ENCODE measurements around the gene ACBD3. TPM values are rescaled to one million over a fixed set of nuclear protein-coding genes. Genes with fewer than 3 reads are reported as not detected.
A peak's percentile ranks its signal among the peaks of the same experiment; 100 is the strongest.

The ACBD3 gene
- total and polyA plus RNA-seq, 10 of the 15 experiments (the other 5 are each of a cell fraction or from before 2014, with no cell fraction given): 7.5 to 27.9 (median 20.3) TPM

DNA sequence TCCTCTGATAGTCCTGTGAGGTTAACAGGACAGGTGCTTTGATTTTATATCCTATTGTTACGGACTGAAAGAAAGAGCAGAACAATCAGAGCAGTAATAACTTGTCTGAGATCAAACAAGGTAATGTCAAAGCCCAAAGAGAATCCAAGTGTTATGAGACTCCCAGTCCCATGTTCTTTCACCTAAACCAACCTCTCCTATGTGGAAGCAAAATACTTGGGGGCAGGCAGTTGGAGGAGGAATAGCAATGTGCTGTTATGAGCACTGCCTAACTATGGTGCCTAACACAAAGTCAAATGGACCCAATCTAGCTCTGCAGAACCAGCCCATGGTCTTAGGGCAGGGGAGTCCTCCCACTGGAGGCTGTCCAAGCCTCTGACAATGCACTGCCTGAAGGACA is 28.1 kb downstream of the ACBD3 start:
- no peak overlapping the region for H3K4me2 ChIP-seq (ENCODE audit: control insufficient read depth, insufficient read depth)
- FAIRE-seq: no peak
- peaks cover 14% of the 10 kb centered on the region for H3K4me1 ChIP-seq (ENCODE audit: control insufficient read depth, insufficient read depth, low read length)
- RAD21 ChIA-PET (ENCODE audit: unreplicated experiment): interaction anchor here (1.4 kb wide), 1 partner anchor 33 kb away, joined by 3 read pairs; no protein-coding TSS in a partner anchor
- no peaks in the 10 kb centered on the region for H4K20me1 ChIP-seq (ENCODE audit: control insufficient read depth, insufficient read depth)
- in situ Hi-C loops (cut with MboI): no loop called here
- SMC1A ChIA-PET (ENCODE audit: uncharacterized antibody, unreplicated experiment): interaction anchor here (1.0 to 2.8 kb wide), 2 partner anchors 23 kb away, joined by 3 to 9 read pairs; no protein-coding TSS in a partner anchor
- CTCF ChIA-PET: interaction anchor here (1.7 kb wide), 1 partner anchor 9 kb away, joined by 4 read pairs; no protein-coding TSS in a partner anchor
- no peaks in the 10 kb centered on the region; the same call in 1 of the 2 replicates for H3K79me2 ChIP-seq (ENCODE audit: control insufficient read depth, insufficient read depth, low read length)
- WGBS (ENCODE audit: insufficient coverage, insufficient replicate concordance, low lambda C conversion rate, missing lambda C conversion rate): 95% methylated on average over 1 of the region's 1 CpG
- H3K4me3 ChIP-seq: no peak overlapping the region
- no peaks in the 10 kb centered on the region for H3K9me3 ChIP-seq (replicated peaks; ENCODE audit: control insufficient read depth, insufficient read depth, low read length)
- H3K9ac ChIP-seq (ENCODE audit: control insufficient read depth, insufficient read depth, low read length): no peak overlapping the region
- no TSS peak for BruUV-seq (replicated peaks)
- ATAC-seq: no peak
- no peaks in the 10 kb centered on the region for H3K27me3 ChIP-seq (replicated peaks in 1 of 2; ENCODE audit: control insufficient read depth in 2 of 2, insufficient read depth in 2 of 2, low read length in 1 of 2)
- H2AFZ ChIP-seq (ENCODE audit: control insufficient read depth, low read depth, low read length): no peak overlapping the region
- intact Hi-C loops (cut with micrococcal nuclease; ENCODE audit: unreplicated experiment): no loop called here
- peak overlapping the region; percentile 1 for H3K27ac ChIP-seq (ENCODE audit: control insufficient read depth, insufficient read depth)
- peaks cover 9 to 43% of the 10 kb centered on the region in 2 experiments for H3K36me3 ChIP-seq (ENCODE audit: control insufficient read depth in 2 of 2, insufficient read depth in 2 of 2, low read length in 1 of 2)
- POLR2A ChIA-PET: no interaction called here
- TF ChIP-seq TCF3 (IDR thresholded peaks at IDR 0.05; ENCODE audit: borderline replicate concordance, insufficient read depth, low read depth, low read length) (no peak), IKZF1 (conservative IDR thresholded peaks at IDR 0.05) (no peak), GABPA (IDR thresholded peaks at IDR 0.05; ENCODE audit: low read depth) (no peak), SIX5 (IDR thresholded peaks at IDR 0.05; ENCODE audit: low read depth, low read length, severe bottlenecking) (no peak), EGR1 (IDR thresholded peaks at IDR 0.05; ENCODE audit: borderline replicate concordance in 1 of 2, low read depth in 2 of 2, low read length in 2 of 2) (no peak), NFIC (IDR thresholded peaks at IDR 0.05; ENCODE audit: low read depth, low read length) (no peak), TCF12 (IDR thresholded peaks at IDR 0.05; ENCODE audit: low read depth, low read length) (no peak), NRF1 (conservative IDR thresholded peaks at IDR 0.05; ENCODE audit: low read depth, low read length) (no peak), HDAC2 (IDR thresholded peaks at IDR 0.05) (no peak), TARDBP (IDR thresholded peaks at IDR 0.05; ENCODE audit: borderline replicate concordance) (no peak), KDM1A (IDR thresholded peaks at IDR 0.05; ENCODE audit: borderline replicate concordance) (no peak), RELA (IDR thresholded peaks at IDR 0.05; ENCODE audit: borderline replicate concordance, partially characterized antibody) (no peak)
- TF ChIP-seq, protein P1, sequence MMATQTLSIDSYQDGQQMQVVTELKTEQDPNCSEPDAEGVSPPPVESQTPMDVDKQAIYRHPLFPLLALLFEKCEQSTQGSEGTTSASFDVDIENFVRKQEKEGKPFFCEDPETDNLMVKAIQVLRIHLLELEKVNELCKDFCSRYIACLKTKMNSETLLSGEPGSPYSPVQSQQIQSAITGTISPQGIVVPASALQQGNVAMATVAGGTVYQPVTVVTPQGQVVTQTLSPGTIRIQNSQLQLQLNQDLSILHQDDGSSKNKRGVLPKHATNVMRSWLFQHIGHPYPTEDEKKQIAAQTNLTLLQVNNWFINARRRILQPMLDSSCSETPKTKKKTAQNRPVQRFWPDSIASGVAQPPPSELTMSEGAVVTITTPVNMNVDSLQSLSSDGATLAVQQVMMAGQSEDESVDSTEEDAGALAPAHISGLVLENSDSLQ (IDR thresholded peaks at IDR 0.05): no peak
- TF ChIP-seq, protein P2, sequence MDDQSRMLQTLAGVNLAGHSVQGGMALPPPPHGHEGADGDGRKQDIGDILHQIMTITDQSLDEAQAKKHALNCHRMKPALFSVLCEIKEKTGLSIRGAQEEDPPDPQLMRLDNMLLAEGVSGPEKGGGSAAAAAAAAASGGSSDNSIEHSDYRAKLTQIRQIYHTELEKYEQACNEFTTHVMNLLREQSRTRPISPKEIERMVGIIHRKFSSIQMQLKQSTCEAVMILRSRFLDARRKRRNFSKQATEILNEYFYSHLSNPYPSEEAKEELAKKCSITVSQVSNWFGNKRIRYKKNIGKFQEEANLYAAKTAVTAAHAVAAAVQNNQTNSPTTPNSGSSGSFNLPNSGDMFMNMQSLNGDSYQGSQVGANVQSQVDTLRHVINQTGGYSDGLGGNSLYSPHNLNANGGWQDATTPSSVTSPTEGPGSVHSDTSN (IDR thresholded peaks at IDR 0.05; ENCODE audit: insufficient replicate concordance, low read depth, low read length): no peak
- TF ChIP-seq, protein P3, sequence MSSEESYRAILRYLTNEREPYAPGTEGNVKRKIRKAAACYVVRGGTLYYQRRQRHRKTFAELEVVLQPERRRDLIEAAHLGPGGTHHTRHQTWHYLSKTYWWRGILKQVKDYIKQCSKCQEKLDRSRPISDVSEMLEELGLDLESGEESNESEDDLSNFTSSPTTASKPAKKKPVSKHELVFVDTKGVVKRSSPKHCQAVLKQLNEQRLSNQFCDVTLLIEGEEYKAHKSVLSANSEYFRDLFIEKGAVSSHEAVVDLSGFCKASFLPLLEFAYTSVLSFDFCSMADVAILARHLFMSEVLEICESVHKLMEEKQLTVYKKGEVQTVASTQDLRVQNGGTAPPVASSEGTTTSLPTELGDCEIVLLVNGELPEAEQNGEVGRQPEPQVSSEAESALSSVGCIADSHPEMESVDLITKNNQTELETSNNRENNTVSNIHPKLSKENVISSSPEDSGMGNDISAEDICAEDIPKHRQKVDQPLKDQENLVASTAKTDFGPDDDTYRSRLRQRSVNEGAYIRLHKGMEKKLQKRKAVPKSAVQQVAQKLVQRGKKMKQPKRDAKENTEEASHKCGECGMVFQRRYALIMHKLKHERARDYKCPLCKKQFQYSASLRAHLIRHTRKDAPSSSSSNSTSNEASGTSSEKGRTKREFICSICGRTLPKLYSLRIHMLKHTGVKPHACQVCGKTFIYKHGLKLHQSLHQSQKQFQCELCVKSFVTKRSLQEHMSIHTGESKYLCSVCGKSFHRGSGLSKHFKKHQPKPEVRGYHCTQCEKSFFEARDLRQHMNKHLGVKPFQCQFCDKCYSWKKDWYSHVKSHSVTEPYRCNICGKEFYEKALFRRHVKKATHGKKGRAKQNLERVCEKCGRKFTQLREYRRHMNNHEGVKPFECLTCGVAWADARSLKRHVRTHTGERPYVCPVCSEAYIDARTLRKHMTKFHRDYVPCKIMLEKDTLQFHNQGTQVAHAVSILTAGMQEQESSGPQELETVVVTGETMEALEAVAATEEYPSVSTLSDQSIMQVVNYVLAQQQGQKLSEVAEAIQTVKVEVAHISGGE (CRISPR knock-in tag; IDR thresholded peaks at IDR 0.05): no peak
- TF ChIP-seq, protein P4, sequence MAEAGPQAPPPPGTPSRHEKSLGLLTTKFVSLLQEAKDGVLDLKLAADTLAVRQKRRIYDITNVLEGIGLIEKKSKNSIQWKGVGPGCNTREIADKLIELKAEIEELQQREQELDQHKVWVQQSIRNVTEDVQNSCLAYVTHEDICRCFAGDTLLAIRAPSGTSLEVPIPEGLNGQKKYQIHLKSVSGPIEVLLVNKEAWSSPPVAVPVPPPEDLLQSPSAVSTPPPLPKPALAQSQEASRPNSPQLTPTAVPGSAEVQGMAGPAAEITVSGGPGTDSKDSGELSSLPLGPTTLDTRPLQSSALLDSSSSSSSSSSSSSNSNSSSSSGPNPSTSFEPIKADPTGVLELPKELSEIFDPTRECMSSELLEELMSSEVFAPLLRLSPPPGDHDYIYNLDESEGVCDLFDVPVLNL (IDR thresholded peaks at IDR 0.05; ENCODE audit: low read depth, low read length): no peak
- DNase-seq (ENCODE audit: low read depth, low spot score): no peak

Data from GM12878 (cell line).